Measurements from ENCODE around the gene IGFL4.

The IGFL4 gene

GRCh38 chr19:46009530-46010510 lies 31.0 kb downstream of the IGFL4 start (continued):
- TF ChIP-seq ZSCAN18 (tag by site-specific recombination; IDR thresholded peaks at IDR 0.05) (peak; percentile 78; the same call in 1 of the 2 replicates), ZIC2 (tag by site-specific recombination; IDR thresholded peaks at IDR 0.05) (peak; percentile 63), ZNF280D (tag by site-specific recombination; IDR thresholded peaks at IDR 0.05) (no peak), ELK4 (IDR thresholded peaks at IDR 0.05; ENCODE audit: borderline replicate concordance, low read depth, low read length) (no peak), ZNF654 (tag by site-specific recombination; IDR thresholded peaks at IDR 0.05; ENCODE audit: low read depth) (peak; percentile 51), ZNF645 (tag by site-specific recombination; IDR thresholded peaks at IDR 0.05) (no peak), ZNF629 (tag by site-specific recombination; IDR thresholded peaks at IDR 0.05) (0 out of 2 replicates have a peak, but pooled peaks have one; percentile 30), KLF8 (tag by site-specific recombination; IDR thresholded peaks at IDR 0.05) (peak; percentile 52), ZBTB17 (tag by site-specific recombination; IDR thresholded peaks at IDR 0.05) (peak; percentile 64), IKZF3 (tag by site-specific recombination; IDR thresholded peaks at IDR 0.05) (peak; percentile 86), PRDM1 (tag by site-specific recombination; IDR thresholded peaks at IDR 0.05) (no peak), TCF7L2 (IDR thresholded peaks at IDR 0.05; ENCODE audit: borderline replicate concordance, low read depth, low read length) (no peak), INSM2 (tag by site-specific recombination; IDR thresholded peaks at IDR 0.05) (no peak), ZNF561 (tag by site-specific recombination; IDR thresholded peaks at IDR 0.05; ENCODE audit: borderline replicate concordance) (no peak; the same call in 1 of the 2 replicates)
- TF ChIP-seq, protein P1, sequence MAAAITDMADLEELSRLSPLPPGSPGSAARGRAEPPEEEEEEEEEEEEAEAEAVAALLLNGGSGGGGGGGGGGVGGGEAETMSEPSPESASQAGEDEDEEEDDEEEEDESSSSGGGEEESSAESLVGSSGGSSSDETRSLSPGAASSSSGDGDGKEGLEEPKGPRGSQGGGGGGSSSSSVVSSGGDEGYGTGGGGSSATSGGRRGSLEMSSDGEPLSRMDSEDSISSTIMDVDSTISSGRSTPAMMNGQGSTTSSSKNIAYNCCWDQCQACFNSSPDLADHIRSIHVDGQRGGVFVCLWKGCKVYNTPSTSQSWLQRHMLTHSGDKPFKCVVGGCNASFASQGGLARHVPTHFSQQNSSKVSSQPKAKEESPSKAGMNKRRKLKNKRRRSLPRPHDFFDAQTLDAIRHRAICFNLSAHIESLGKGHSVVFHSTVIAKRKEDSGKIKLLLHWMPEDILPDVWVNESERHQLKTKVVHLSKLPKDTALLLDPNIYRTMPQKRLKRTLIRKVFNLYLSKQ (tag by site-specific recombination; IDR thresholded peaks at IDR 0.05; ENCODE audit: borderline replicate concordance): no peak
- TF ChIP-seq, protein P2, sequence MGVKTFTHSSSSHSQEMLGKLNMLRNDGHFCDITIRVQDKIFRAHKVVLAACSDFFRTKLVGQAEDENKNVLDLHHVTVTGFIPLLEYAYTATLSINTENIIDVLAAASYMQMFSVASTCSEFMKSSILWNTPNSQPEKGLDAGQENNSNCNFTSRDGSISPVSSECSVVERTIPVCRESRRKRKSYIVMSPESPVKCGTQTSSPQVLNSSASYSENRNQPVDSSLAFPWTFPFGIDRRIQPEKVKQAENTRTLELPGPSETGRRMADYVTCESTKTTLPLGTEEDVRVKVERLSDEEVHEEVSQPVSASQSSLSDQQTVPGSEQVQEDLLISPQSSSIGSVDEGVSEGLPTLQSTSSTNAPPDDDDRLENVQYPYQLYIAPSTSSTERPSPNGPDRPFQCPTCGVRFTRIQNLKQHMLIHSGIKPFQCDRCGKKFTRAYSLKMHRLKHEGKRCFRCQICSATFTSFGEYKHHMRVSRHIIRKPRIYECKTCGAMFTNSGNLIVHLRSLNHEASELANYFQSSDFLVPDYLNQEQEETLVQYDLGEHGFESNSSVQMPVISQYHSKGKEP (tag by site-specific recombination; IDR thresholded peaks at IDR 0.05): no peak
- TF ChIP-seq, protein P3, sequence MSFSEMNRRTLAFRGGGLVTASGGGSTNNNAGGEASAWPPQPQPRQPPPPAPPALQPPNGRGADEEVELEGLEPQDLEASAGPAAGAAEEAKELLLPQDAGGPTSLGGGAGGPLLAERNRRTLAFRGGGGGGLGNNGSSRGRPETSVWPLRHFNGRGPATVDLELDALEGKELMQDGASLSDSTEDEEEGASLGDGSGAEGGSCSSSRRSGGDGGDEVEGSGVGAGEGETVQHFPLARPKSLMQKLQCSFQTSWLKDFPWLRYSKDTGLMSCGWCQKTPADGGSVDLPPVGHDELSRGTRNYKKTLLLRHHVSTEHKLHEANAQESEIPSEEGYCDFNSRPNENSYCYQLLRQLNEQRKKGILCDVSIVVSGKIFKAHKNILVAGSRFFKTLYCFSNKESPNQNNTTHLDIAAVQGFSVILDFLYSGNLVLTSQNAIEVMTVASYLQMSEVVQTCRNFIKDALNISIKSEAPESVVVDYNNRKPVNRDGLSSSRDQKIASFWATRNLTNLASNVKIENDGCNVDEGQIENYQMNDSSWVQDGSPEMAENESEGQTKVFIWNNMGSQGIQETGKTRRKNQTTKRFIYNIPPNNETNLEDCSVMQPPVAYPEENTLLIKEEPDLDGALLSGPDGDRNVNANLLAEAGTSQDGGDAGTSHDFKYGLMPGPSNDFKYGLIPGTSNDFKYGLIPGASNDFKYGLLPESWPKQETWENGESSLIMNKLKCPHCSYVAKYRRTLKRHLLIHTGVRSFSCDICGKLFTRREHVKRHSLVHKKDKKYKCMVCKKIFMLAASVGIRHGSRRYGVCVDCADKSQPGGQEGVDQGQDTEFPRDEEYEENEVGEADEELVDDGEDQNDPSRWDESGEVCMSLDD (tag by site-specific recombination; IDR thresholded peaks at IDR 0.05): 0 out of 2 replicates have a peak, but pooled peaks have one; percentile 39
- TF ChIP-seq, protein P4, sequence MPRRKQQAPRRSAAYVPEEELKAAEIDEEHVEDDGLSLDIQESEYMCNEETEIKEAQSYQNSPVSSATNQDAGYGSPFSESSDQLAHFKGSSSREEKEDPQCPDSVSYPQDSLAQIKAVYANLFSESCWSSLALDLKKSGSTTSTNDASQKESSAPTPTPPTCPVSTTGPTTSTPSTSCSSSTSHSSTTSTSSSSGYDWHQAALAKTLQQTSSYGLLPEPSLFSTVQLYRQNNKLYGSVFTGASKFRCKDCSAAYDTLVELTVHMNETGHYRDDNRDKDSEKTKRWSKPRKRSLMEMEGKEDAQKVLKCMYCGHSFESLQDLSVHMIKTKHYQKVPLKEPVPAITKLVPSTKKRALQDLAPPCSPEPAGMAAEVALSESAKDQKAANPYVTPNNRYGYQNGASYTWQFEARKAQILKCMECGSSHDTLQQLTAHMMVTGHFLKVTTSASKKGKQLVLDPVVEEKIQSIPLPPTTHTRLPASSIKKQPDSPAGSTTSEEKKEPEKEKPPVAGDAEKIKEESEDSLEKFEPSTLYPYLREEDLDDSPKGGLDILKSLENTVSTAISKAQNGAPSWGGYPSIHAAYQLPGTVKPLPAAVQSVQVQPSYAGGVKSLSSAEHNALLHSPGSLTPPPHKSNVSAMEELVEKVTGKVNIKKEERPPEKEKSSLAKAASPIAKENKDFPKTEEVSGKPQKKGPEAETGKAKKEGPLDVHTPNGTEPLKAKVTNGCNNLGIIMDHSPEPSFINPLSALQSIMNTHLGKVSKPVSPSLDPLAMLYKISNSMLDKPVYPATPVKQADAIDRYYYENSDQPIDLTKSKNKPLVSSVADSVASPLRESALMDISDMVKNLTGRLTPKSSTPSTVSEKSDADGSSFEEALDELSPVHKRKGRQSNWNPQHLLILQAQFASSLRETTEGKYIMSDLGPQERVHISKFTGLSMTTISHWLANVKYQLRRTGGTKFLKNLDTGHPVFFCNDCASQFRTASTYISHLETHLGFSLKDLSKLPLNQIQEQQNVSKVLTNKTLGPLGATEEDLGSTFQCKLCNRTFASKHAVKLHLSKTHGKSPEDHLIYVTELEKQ (tag by site-specific recombination; IDR thresholded peaks at IDR 0.05; ENCODE audit: borderline replicate concordance): 0 out of 2 replicates have a peak, but pooled peaks have one; percentile 37
